ENCODE data around the gene SERPING1.

DNA sequence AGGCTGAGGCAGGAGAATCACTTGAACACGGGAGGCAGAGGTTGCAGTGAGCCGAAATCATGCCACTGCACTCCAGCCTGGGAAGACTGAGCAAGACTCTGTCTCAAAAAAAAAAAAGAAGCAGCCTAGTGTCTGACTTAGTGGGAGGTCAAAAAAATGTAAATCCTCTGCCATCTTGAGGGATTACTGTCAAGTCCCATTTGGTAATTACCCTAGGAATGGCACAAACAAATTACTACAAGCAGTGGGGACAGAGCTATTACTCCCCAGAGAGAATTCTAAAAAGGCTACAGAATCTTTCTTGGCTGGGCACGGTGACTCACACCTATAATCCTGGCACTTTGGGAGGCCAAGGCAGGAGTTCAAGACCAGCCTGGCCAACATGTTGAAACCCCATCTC lies 3.8 kb downstream of the SERPING1 start:
- no peak for TF ChIP-seq ZNF274 (IDR thresholded peaks at IDR 0.05; ENCODE audit: low read depth, low read length)
- no peak for TF ChIP-seq YY1 (IDR thresholded peaks at IDR 0.05; ENCODE audit: insufficient read depth, insufficient read length)

Data from NT2/D1 (cell line).